KMS-11 (cell line): ENCODE data around the gene BRSK1.

Source experiments
- H2AFZ ChIP-seq: fragments of 200-600 bp; sonication (generic); 2 replicates; pipeline ENCODE4 v1.6.1; 2016; ENCODE audit warnings: antibody characterized with exemption, mixed run types, low read depth
- H3K27ac ChIP-seq: fragments of 200-600 bp; sonication (generic); 2 replicates; pipeline ENCODE4 v1.6.1; 2016; ENCODE audit warnings: mild to moderate bottlenecking, mixed run types
- H3K27me3 ChIP-seq: fragments of 200-600 bp; sonication (generic); 2 replicates; pipeline ENCODE4 v1.6.1; 2017; ENCODE audit warnings: mild to moderate bottlenecking, low read depth, mixed run types, moderate library complexity; ENCODE audit not compliant: insufficient read depth
- H3K36me3 ChIP-seq: fragments of 200-600 bp; sonication (generic); 2 replicates; pipeline ENCODE4 v1.6.1; 2017; ENCODE audit warnings: mild to moderate bottlenecking, mixed run types; ENCODE audit not compliant: insufficient read depth
- H3K4me1 ChIP-seq: fragments of 200-600 bp; sonication (generic); 2 replicates; pipeline ENCODE4 v1.6.1; 2016; ENCODE audit warnings: mild to moderate bottlenecking, low read depth, mixed run types; ENCODE audit not compliant: poor library complexity, severe bottlenecking
- H3K4me2 ChIP-seq: fragments of 200-600 bp; sonication (generic); 2 replicates; pipeline ENCODE4 v1.7.0; 2016; ENCODE audit warnings: mild to moderate bottlenecking, mixed run types
- H3K4me3 ChIP-seq: fragments of 200-600 bp; sonication (generic); IDR thresholded peaks from 2 replicates; pipeline ENCODE4 v1.6.1; 2017; ENCODE audit warnings: low read depth, low read length, mixed read lengths; ENCODE audit not compliant: insufficient read depth
- H3K79me2 ChIP-seq: fragments of 200-600 bp; sonication (generic); 2 replicates; pipeline ENCODE4 v1.6.1; 2016; ENCODE audit warnings: low read depth, mixed run types; ENCODE audit not compliant: insufficient read depth
- H3K9ac ChIP-seq: fragments of 200-600 bp; sonication (generic); 2 replicates; pipeline ENCODE4 v1.6.1; 2016; ENCODE audit warnings: mild to moderate bottlenecking, mixed run types
- H4K20me1 ChIP-seq: fragments of 200-600 bp; sonication (generic); 2 replicates; pipeline ENCODE4 v1.6.1; 2016; ENCODE audit warnings: mild to moderate bottlenecking, mixed run types; ENCODE audit not compliant: insufficient read depth
- TF ChIP-seq, protein P1 (sequence below): fragments of 200-600 bp; sonication (generic); conservative IDR thresholded peaks from 2 replicates; pipeline ENCODE4 v1.6.1; 2017; ENCODE audit warnings: low read depth, mild to moderate bottlenecking, antibody characterized with exemption, low read length, moderate library complexity, mixed read lengths

The BRSK1 gene

DNA sequence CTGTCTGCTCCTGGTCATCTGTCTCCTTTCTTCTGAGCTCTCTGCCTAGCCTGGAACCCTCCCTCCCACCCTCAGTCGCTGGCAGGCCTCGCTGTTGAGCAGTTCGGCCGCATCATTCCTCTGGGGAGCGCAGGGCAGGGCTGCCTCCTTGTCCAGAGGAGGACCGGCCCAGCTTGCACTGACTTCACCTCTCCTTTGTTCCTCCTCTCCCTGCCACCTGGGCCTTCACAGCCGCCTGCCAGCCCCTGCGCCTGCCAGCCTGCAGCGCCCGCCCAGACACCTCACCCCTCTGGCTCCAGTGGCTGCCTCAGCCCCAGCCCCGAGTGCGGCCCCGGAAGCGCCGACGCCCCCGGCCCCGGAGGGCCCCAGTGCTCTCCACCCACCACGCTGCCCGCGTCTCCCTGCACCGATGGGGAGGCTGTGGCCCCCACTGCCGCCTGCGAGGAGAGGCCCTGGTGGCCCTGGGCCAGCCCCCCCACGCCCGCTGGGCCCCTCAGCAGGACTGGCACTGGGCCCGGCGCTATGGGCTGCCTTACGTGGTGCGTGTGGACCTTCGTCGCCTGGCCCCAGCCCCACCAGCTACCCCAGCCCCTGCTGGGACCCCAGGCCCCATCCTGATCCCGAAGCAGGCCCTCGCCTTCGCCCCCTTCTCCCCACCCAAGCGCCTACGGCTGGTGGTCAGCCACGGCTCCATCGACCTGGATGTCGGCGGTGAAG lies 63.1 kb downstream of the BRSK1 start:
- Histone ChIP-seq H3K4me1 (no peaks in the 10 kb centered on the region), H2AFZ (no peak overlapping the region), H3K27ac (no peak overlapping the region), H3K79me2 (no peaks in the 10 kb centered on the region), H3K9ac (no peak overlapping the region), H3K4me3 (no peak overlapping the region), H3K4me2 (no peak overlapping the region), H3K27me3 (peaks cover 8% of the 10 kb centered on the region; the same call in 1 of the 2 replicates), H4K20me1 (no peaks in the 10 kb centered on the region), H3K36me3 (no peaks in the 10 kb centered on the region)
- TF ChIP-seq, protein P1, sequence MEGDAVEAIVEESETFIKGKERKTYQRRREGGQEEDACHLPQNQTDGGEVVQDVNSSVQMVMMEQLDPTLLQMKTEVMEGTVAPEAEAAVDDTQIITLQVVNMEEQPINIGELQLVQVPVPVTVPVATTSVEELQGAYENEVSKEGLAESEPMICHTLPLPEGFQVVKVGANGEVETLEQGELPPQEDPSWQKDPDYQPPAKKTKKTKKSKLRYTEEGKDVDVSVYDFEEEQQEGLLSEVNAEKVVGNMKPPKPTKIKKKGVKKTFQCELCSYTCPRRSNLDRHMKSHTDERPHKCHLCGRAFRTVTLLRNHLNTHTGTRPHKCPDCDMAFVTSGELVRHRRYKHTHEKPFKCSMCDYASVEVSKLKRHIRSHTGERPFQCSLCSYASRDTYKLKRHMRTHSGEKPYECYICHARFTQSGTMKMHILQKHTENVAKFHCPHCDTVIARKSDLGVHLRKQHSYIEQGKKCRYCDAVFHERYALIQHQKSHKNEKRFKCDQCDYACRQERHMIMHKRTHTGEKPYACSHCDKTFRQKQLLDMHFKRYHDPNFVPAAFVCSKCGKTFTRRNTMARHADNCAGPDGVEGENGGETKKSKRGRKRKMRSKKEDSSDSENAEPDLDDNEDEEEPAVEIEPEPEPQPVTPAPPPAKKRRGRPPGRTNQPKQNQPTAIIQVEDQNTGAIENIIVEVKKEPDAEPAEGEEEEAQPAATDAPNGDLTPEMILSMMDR = no peak

DNA sequence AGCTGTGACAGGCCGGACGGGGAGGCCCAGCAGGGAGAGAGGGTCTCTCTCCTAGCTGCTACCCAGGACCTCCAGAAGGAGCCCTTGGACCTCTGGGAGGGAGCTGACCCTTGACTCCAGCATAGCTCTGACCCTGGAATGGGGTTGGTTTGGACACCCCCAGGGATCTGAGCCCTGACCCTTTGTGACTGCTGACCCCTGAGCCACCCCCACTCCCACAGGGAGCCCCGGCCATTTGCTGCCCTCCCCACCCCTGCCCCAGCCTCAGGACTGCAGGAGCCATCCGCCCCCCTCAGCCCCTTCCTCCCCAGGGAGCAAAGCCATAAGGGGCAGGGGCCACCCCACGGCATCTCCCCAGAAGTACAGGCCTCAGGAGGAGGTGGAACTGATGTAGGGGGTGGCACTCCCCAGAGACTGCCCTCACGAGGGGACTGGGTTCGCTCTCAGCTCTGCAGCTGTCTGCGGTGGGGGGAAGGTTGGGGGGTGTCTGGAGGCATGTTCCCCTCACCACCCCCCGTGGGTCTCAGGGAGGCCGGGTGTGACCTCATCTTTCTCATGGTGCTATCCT lies 63.7 kb downstream of the BRSK1 start:
- Histone ChIP-seq H4K20me1 (no peaks in the 10 kb centered on the region), H3K79me2 (no peaks in the 10 kb centered on the region), H3K4me2 (no peak overlapping the region), H3K27ac (no peak overlapping the region), H3K27me3 (peaks cover 15% of the 10 kb centered on the region), H3K9ac (no peak overlapping the region), H3K4me3 (no peak overlapping the region), H3K4me1 (no peaks in the 10 kb centered on the region), H3K36me3 (no peaks in the 10 kb centered on the region), H2AFZ (no peak overlapping the region)
- TF ChIP-seq, protein P1 = no peak

- Histone ChIP-seq H3K36me3 (no peaks in the 10 kb centered on the region), H4K20me1 (no peaks in the 10 kb centered on the region), H3K4me1 (no peaks in the 10 kb centered on the region), H3K9ac (no peak overlapping the region), H2AFZ (no peak overlapping the region), H3K27me3 (peaks cover 24% of the 10 kb centered on the region), H3K4me3 (no peak overlapping the region), H3K79me2 (no peaks in the 10 kb centered on the region), H3K27ac (no peak overlapping the region), H3K4me2 (no peak overlapping the region)
- TF ChIP-seq, protein P1 = no peak
Measured at GRCh38 chr19:55348317-55349034, 64.7 kb downstream of the BRSK1 start.

DNA sequence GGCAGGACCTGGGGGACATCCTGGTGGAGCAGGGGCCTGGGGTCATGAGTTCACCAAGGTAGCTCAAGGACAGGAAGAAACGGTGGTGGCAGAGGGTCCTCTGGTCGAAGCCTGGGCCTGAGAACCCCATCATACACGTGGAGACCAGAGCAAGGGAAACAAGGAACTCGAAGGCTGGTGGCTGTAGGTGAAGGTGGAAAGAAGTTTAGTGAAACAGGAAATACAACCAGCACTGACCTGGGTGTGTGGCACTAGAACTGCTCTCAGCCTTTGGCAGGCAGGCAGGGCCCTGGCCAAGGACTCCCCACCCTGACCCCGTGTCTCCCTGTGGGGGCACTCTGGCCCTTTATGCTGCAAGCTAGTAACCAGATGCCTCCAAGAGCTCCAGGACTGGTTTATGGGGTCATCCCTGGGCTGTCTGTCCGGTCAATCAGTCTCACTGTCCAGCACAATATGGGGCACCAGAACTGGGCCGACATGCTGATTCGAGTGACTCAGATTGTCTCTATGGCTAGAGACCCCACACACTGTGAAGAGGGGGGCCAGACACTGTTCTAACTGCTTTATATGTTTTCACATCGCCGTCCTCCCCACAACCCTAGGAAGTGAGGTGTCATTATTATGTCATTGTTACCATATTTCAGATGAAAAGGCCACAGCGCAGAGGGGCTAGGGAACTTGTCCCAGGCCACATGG lies 67.0 kb downstream of the BRSK1 start:
- H3K4me1 ChIP-seq = peaks cover 3% of the 10 kb centered on the region
- TF ChIP-seq, protein P1 = no peak
- H3K9ac ChIP-seq = no peak overlapping the region
- H3K27me3 ChIP-seq = peaks cover 37% of the 10 kb centered on the region
- H4K20me1 ChIP-seq = no peaks in the 10 kb centered on the region
- no peaks in the 10 kb centered on the region for H3K79me2 ChIP-seq
- H3K36me3 ChIP-seq = no peaks in the 10 kb centered on the region
- H3K4me2 ChIP-seq = no peak overlapping the region
- H3K27ac ChIP-seq = no peak overlapping the region
- no peak overlapping the region for H2AFZ ChIP-seq
- no peak overlapping the region for H3K4me3 ChIP-seq
